DMS79 (cell line): Measurements from ENCODE around the gene SKIL.

ENCODE experiments used
- DNase-seq: peaks from one replicate; lab custom pipeline; 2025; lab: John Stamatoyannopoulos, UW

SKIL gene

DNA sequence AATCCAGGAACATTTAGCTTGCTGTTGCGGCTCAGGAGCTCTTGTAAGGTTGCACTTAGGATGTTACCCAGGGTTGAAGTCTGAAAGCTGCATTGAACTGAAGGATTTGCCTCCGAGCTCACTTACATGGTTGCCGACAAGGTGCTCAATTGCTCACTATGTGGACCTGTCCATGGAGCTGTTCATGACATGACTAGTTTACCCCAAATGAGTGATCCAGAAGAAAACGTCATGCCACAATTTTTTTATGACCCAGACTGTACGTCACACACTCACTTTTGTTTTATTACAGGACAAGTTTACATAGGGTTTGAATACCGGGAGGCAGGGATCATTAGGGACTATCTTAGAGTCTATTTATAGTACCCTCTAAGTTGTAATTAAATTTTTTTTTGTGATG is 40.2 kb downstream of the SKIL start:
- no peak for DNase-seq

DNA sequence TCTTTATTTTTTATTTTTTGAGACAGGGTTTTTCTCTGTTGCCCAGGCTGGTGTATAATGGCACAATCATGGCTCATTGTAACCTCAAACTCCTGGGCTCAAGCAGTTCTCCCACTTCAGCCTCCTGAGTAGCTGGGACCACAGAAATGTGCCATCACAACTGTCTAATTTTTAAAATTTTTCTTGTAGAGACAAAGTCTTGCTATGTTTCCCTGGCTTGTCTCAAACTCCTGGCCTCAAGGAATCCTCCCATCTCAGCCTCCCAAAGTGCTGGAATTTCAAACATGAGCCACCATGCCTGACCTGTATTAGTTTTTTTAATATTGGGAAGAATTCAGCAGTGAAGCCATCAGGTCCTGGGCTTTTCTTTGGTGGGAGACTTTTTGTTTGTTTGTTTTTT is 47.6 kb downstream of the SKIL start:
- no peak for DNase-seq

DNA sequence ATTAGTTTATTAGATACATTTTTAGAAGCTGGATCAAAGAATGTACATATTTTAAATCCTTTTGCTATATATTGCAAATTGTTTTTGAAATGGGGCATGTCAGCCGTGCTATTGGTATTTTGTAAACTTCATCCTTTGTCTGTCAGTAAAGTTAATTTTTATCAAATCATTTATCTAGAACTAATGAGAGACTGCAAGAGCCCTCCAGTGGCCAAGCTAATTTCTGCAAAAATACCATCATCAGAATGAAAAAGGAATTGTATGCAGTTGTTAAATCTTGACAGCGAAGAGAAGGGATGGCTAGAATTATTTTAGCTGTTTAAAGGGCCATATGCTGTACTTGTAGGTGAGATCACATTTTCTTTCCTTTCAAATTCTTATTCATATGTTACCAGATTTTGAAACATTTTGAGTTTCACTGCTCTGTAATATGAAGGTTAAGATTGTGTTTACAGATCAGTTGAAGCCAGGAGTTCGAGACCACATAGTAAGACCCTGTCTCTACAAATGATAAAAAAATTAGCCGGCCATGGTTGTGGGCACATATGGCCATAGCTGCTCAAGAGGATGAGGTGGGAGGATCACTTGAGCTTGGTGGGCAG is 53.0 kb downstream of the SKIL start:
- no peak for DNase-seq

DNA sequence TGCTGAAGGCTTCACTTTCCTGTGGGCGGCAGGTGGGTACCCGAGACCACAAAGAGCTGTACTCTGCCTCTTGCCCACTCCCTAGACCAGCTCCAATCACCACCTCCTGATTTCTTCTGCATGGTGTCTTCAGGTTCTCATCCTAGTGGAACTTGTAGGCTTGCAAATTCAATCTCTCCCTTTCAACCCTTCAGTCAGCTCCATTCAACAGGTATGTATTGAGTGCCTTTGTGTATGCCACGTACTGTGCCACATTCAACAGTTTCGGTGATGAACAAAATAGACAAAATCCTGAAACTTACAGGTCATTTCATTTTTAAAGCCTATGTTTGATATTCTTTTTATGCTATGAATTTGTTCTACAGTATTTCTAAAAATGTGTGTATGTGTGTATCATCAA is 55.8 kb downstream of the SKIL start:
- no peak for DNase-seq

DNA sequence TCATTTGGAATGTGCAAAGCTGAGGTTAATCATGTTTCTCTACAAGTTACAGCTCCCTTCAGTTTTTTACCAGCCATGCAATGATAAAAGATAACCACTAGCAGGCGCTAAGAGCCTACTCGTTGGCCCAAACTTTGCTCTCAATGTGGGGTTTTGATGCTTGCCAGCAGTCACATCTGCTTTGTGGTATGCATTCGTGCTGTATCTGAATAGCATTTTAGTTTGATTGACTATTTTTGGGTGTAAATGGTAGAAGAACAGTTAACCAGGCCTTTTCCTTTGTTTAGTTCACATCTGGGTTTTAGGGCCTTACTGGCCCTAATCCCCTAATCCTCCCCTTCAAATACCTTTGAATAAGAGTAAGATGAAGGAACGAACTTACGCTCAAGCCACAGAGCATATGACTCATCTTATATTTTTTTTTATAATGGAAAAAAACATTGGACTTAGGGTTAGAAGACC is 56.7 kb downstream of the SKIL start:
- DNase-seq: peak; percentile 47

DNA sequence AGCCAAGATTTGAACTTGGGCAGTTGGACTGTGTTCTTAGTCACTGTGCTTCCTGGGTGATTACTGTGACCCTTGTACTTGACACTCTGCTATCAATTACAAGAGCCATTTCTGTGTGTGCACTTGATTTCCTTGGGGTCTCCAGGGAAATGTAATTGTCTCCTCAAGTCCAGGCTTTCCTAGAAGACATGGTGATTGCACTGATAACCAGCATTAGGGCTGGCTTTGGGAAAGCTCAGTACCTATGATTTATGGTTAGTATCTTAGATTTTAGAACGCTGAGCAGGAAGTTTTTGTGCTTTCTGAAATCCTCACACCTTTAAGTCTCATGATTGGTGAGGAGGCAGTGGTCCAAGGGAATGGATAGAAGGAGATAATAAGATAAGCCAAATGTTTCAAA is 59.6 kb downstream of the SKIL start:
- peak; percentile 10 for DNase-seq

DNA sequence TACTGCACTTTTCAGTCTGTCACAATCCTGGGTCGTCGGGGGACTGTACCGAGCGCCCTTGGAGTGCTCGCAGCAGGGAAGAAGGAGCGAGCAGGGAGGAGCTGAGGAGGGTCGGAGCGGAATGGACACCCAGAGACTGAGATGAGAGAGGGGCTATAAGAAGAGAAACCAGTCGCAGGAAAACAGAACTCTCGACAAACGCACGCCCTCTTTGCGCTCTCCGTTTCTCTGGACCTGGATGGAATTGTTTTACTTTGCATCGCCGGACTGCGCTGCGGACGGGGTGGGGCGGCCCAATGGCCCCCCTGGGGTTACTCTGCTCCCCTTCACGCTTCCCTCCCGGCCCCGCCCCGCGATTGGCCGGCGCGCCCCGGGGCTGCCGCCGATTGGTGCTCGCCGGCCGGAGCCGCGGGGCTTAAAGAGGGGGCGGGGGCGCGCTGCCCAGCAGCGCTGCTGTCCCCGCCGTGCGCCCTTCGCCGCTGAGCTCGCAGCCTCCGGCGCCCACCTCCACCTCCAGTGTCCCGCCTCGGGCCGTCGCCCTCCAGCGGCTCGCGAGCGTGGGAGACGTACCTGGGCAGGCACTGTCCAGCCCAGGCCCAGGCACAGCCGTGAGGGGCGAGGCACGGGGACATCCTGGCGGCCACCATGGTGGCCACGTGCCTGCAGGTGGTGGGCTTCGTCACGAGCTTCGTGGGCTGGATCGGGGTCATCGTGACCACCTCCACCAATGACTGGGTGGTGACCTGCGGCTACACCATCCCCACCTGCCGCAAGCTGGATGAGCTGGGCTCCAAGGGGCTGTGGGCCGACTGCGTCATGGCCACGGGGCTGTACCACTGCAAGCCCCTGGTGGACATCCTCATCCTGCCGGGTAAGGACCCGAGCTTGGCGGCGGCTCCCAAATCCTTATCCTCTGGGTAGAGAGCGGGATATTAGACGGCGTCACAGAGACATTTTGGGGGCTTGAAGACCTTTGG is 61.2 kb downstream of the SKIL start, which contains the start of gene CLDN11:
TSS of gene CLDN11 (plus strand) at position 447 of the 977 bp plus-strand sequence. CDS start at position 646, 199 bp downstream.
- peak; percentile 45 for DNase-seq

DNA sequence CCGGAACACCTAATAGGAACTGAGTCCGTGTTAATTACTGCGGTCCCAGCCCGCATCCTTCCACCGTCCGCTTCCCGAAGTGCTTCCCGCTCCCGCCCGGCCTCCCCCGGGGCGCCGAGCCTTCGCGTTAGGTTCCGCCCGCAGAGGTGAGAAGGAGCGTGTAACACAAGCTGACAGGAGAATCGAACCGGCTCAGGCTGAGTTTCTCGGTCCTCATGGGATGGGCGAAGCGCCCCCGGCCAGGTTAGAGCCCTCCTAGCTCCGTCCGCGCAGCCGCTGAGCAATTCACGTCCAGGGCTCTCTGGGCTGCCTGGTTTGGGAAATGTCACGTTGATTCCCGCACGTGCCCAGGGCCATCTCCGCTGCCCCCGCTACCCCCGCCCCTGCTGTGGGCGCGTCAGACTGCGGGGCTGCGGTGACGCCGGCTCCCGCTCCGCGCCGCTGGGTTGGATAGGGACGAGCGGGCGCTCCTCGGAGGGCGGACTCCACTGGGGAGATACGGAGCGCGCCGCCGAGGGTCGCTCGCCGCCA is 62.1 kb downstream of the SKIL start:
- DNase-seq: no peak

DNA sequence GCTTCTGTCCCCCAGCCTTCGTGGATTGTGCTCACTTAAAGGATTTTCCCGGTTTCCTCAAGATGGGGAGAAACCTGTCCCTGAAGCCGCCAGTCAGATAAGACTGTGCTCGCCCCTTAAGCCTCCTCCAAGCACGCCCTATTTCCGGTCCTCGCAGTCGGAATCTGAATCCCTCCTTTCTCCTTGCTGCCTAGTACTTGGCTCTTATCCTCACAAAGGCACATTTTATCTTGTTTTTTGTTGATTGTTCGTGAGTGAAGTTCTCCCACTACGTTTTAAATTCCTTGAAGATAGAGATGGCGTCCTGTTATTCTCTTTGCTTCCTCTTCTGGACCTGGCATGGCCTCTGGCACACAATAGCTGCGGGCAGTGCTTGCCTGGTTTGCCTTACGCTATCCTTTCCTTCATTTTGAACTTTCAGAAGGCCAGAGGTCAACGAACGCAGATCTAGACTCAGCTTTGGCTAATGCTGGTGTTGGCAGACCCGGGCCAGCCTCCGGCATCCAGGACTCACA is 62.8 kb downstream of the SKIL start:
- no peak for DNase-seq

DNA sequence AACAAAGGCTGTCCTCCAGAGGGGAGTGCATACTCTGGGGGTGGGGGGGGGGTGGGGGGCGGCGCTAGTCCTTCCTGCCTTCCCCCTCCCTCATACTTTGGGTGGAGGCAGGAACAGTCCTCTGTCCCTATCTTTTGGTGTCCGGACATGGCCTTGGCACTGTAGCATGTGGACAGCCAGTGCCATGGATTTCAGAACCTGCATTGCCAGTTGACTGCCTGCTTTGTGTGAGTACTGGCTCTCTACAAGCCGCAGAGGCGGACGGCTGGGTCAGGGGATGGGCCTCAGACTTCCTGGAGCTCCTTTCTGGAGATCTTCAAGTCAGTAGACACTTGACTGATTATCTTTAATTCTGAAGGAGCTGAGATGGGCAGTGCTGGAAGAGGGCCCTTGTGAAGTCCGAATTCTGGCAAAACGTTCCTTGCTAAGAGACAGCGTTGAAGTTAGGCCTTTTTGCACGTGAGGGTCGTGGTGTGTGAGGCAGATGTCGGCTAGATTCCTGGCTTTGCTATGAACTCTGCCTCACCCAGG is 63.7 kb downstream of the SKIL start:
- DNase-seq: peak; percentile 8

DNA sequence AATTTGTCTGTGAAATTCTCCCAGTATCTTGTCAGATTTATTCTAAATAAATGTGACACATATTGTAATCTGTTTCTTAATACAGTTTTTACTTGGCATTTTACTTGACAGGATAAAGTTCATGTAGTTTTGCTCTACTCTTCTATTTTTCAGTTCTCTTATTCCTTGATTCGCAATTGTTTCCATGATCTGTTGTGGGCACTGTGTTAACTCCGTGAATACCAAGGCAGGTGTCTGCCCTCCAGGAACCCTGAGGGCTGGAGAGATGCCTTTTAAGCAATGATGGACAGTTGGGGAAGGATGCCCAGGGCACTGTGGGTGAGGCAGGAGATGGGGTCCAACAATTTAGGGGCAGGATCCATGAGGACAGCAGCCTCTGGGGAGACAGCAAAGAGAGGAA is 64.2 kb downstream of the SKIL start:
- DNase-seq: no peak

DNA sequence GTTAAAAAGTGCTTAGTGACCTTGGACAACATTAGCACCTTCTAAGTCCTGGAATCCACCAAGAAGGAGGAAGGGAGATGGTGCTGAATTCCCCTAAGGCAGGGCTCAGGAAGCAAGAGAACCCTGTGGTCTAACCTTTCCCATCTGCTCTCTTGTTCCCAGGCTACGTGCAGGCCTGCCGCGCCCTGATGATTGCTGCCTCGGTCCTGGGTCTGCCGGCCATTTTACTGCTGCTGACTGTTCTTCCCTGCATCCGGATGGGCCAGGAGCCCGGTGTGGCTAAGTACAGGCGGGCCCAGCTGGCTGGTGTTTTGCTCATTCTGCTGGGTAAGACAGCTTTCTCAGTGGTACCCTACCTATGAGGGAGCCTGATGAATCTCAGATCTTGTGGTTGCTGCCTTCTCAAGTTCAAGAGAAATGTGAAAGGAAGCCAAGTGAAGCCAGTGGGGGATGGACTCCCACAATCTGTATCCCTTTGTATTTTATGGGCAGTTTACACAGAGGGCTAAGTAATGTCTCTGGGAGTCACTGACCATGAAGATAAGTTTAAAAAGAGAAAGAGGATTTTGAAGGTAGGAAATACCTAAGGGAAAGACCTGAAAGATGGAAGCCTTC is 65.6 kb downstream of the SKIL start:
- no peak for DNase-seq

DNA sequence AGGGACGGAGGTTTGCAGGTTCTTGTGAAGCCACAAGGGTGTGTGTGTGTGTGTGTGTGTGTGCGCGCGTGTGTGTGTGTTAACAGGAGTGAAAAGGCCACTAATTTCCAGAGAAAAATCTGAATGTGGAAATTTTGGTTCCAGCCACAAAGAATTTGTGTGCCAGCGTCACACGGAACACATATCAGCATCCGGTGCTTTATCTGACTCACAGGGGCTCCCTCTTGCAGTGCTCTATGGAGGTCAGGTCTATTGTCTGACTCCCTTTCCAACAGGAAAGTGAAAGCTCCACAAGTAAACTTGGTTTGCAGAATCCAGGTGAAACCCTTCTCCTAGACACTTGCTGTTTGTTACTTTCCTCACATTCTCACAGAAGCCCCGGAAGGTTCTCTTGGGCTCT is 67.4 kb downstream of the SKIL start:
- DNase-seq: no peak

DNA sequence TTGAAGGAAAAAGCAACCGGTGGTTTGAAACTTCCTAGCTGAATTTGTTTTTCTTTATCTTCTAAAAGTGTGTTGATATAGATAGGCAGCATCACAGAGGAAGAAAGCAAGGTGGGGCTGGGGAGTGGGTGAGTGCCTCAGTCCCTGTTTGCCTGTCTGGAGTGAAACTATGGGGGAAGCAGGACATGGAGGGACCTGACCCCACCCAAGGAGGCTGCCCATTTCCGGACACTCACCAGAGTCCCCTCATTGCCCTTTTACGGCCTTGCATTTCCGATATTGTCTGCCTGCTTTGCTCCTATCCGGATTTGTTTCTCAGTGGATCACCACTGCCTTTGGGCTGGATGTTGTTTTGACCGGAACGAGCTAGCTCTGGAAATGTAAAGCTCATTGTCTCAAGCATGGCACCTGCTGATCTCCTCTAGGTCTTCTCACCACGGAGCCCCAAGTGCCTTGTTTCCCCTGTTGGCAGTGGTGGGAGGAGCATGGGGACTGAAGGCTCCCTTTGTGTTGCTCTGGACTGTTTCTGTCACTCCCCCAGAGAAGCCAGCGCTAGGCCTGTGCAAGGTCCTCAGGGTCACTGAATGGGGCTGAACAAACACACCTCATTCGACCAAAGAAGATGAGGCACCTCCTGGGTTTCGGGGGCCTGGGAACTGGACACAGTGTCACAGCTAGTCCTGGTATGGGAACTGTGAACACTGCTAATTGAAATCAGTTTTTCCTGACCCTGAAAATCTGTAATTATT is 68.2 kb downstream of the SKIL start:
- no peak for DNase-seq

DNA sequence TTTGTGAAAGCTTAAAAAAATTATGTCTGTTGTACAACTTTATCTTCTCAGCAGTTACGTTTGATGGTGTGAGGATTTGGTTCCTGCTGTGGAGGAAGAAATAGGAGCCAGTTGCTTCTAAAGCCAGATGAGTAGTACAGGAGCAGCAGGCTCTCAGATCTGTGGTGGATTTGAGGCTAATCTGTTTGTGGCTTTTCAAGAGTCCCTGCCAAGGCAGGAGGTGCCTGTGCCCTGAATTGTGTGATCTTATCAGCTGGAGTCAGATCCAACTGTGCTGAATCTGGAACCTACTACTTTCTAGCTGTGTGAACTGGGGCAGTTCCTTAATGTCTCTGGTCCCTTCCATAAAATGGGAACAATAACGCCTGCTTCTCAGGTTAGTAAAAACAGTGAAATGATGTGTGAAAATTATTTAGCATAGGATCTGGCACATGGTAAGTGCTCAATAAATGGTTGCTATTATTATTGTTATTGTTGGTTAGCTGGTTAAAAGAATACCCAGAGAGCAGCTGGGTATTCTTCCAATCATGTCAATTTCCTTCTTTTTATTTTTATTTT is 68.8 kb downstream of the SKIL start:
- DNase-seq: no peak

DNA sequence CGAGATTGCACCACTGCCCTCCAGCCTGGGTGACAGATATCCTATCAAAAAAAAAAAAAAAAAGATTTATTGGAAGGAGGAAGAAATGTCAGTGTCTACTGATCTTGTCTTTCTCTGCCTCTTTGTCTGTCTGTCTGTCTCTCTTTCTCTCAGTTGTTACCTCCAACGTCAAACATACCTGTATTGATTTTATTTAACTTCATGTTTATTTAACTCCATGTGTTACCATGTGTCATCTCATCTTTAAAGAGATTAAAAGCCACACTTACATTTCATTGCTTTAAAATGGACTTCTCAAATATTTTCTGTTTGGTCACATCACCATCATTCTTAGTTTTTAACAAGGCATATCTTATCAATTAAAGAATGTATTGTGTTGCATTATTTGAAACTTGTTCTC is 70.6 kb downstream of the SKIL start:
- no peak for DNase-seq

DNA sequence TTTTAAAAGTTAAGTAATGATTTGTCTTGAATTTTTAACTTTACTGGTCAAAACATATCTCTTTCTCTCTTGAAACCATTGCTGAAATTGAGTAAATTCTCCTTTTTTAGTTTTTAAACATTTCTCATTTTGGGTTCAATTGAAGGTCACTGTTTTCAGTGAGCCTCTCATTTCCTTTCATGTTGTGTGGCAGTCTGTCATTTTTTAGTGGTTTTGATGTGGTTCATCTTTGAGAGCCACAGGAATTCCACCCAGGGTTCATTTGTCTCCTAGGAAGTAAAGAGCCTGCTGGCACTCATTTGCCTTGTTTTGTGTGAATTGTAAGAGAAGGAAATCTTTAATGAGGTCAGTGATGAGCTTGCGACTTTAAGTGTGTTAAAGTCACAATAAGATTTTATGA is 71.5 kb downstream of the SKIL start:
- DNase-seq: no peak

DNA sequence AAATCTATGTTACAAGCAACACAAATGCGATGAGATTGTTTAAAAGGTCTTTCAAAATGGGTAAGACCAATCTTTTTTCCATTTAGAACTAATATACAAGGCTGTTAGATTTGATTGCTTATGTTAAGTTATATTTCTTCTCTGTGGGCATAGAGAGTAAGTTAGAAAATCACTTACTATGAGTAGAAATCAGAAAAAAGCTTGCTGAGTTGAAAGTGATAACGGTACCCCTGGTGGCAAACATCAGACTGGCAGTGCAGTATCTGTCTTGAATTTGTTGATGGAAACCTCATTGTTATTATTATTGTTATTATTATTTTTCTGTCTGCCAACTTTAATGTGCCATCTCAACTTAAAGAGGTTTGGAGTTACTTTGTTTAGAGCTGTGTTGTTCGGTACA is 73.5 kb downstream of the SKIL start:
- DNase-seq: no peak

DNA sequence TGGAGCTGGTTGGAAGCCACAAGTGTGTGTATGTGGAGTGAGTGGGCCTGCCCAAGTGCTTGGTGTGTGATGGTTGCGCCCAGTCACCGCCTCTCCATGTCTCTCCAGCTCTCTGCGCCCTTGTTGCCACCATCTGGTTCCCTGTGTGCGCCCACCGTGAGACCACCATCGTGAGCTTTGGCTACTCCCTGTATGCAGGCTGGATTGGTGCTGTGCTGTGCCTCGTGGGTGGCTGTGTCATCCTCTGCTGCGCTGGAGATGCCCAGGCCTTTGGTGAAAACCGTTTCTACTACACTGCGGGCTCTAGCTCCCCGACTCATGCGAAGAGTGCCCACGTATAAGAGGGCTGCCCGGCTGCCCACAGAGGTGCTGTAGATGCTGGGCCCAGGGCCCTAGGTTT is 74.9 kb downstream of the SKIL start:
- no peak for DNase-seq

DNA sequence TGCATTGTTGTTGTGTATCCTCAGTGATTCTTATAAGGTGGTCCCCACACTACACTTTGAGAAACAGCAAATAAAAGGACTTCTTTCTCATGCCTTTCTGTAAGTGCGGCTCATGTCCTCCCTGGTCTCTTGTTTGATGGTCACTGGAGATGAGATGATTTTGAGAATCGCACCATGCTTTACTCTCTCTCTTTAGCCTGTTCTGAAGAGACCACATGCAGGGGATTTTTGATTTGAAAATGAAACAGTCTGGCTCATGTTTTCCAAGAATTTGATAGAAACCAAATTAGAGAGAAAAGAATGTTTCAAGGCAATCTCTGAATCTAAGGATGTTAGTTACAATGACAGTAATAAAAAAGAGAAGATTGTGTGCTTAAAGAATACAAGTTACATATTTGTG is 79.2 kb downstream of the SKIL start:
- no peak for DNase-seq

DNA sequence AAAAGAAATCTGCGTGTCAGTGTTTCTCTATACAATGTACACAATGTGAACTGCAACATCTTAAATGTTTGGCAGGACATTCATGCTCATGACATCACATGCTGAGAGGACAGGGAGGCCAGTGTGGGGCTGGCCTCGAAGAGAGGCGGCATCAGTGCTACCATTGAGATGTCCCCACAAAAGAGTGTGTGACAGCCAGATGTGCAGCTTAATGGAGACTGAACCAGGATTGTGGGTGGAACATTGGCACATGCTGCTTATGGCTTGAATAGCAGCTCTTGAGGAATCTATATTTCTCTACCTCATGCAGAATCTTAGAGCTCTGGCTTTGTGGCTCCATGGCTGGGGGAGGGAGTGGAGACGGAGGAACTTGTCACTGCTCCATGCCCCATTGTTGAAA is 79.7 kb downstream of the SKIL start:
- no peak for DNase-seq
